ENCODE measurements around the gene NDE1. TPM values are rescaled to one million over a fixed set of nuclear protein-coding genes. Genes with fewer than 3 reads are reported as not detected.
"Not testable (repeated sequence)": the region's sequence is repeated elsewhere in the genome, so short reads cannot be mapped to it uniquely, and the experiment has no call there.

The NDE1 gene
- total RNA-seq, 2 experiments from 2014 or later = 139 to 141 TPM

DNA sequence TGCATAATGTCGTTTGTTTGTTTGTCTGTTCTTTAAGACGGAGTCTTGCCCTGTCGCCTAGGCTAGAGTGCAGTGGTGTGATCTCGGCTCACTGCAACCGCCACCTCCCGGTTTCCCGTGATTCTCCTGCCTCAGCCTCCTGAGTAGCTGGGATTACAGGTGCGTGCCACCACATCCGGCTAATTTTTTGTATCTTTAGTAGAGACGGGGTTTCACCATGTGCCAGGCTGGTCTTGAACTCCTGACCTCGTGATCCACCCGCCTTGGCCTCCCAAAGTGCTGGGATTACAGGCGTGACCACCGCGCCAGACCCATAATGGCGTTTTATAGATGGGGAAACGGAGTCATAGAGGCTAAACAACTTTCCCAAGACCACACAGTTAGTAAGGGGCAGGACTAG, 734 bp upstream of the NDE1 start:
- Mint-ChIP-seq H3K27ac (peak overlapping the region; percentile 82), H3K36me3 (peaks cover 16% of the 10 kb centered on the region), H3K4me1 (peaks cover 30% of the 10 kb centered on the region), H3K4me3 (peak overlapping the region; percentile 85)
- not testable (repeated sequence) for H3K27me3 Mint-ChIP-seq; H3K9me3 Mint-ChIP-seq; DNase-seq; ATAC-seq (ENCODE audit: low read depth)
- POLR2A ChIA-PET = interaction anchor here (0.6 to 1.6 kb wide), 2 partner anchors 10 to 12 kb away, joined by 3 to 5 read pairs; no protein-coding TSS in a partner anchor

DNA sequence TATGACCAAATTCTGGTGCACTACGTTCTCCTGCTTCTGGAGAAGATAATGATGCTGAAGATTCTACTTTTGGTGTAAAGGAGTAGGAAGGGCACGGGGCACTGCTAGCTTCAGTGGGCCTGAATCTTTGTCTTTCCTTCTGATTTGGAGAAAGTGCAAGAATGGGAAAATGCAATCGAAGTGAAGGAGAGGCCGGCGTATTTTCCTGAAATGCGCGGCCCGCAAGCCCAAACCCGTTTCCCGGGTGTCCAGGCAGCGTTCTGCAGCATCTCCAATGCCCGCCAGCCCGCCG, 372 bp upstream of the NDE1 start:
- POLR2A ChIA-PET = interaction anchor here (0.6 to 1.9 kb wide), 3 partner anchors 10 to 22 kb away, joined by 3 to 6 read pairs (median 5); no protein-coding TSS in a partner anchor
- peak overlapping the region; percentile 82 for H3K27ac Mint-ChIP-seq
- no peaks in the 10 kb centered on the region for H3K27me3 Mint-ChIP-seq
- DNase-seq (no peak), ATAC-seq (ENCODE audit: low read depth) (no peak)
- peaks cover 28% of the 10 kb centered on the region for H3K4me1 Mint-ChIP-seq
- no peaks in the 10 kb centered on the region for H3K9me3 Mint-ChIP-seq
- peak overlapping the region; percentile 85 for H3K4me3 Mint-ChIP-seq
- H3K36me3 Mint-ChIP-seq = peaks cover 16% of the 10 kb centered on the region

DNA sequence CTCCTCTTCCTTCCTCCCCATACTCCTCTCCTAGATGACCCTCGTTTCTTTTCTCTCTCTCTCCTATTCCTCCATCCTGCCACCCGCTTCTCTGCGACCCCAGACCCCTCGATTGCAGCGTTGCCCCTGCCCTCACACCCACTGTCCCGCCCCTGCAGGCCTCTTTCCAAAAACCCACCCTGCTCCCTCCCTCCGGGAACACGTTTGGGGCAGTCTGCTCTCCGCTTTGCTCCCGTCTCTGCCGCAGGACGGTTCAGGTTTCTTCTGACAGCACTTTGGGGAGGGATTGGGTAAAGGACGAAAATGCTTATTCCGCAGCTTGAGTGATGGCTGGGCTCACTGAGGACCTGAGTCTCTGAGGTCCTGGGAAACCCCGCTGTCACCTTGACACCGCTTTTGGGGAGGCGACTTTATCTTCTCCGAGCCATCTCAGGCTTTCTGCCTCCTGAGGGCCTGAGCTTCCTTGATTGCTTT, 690 bp downstream of the NDE1 start:
- Mint-ChIP-seq H3K27ac (peak overlapping the region; percentile 100), H3K36me3 (peaks cover 19% of the 10 kb centered on the region), H3K4me1 (peaks cover 27% of the 10 kb centered on the region), H3K27me3 (no peaks in the 10 kb centered on the region), H3K9me3 (no peaks in the 10 kb centered on the region), H3K4me3 (peak overlapping the region; percentile 100)
- ATAC-seq (ENCODE audit: low read depth) (peak; percentile 42), DNase-seq (peak; percentile 45)
- POLR2A ChIA-PET = interaction anchor here (0.6 to 1.9 kb wide), 7 partner anchors 8 to 101 kb away, joined by 3 to 9 read pairs (median 4); partner anchors contain the start of gene MARF1

DNA sequence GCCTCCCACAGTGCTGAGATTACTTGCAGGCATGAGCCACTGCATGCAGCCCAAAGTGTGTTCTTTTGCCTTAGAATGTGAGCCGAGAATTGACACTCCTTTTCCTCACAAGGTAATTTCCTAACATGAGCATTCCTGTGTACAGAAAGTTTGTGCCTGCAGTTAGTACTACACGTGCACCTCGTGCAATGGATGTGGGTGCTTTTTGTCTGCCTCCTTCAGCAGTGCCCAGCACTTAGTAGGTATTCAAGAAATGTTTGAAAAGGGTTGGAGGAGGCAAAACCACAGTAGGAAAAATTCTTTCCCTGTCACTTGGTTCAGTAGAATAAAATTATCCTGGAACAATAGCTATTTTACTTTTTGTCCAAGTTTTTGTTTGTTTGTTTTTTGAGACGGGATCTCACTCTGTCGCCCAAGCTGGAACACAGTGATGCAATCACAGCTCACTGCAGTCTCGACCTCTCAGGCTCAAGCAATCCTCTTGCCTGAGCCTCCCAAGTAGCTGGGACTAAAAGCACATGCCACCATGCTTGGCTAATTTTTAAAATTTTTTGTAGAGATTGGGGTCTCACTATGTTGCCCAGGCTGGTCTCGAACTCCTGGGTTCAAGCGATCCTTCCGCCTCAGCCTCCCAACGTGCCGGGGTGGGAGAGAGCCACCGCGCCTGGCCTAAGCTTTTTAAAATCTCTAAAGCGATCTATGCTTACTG, 2.4 kb downstream of the NDE1 start:
- Mint-ChIP-seq H3K36me3 (peaks cover 25% of the 10 kb centered on the region), H3K4me1 (peaks cover 34% of the 10 kb centered on the region), H3K9me3 (no peaks in the 10 kb centered on the region), H3K4me3 (peak overlapping the region; percentile 100), H3K27me3 (no peaks in the 10 kb centered on the region), H3K27ac (peak overlapping the region; percentile 42)
- DNase-seq (no peak), ATAC-seq (ENCODE audit: low read depth) (no peak)
- POLR2A ChIA-PET = interaction anchor here (0.6 to 2.2 kb wide), 2 partner anchors 10 to 82 kb away, joined by 3 to 10 read pairs; partner anchors contain the start of gene MARF1

DNA sequence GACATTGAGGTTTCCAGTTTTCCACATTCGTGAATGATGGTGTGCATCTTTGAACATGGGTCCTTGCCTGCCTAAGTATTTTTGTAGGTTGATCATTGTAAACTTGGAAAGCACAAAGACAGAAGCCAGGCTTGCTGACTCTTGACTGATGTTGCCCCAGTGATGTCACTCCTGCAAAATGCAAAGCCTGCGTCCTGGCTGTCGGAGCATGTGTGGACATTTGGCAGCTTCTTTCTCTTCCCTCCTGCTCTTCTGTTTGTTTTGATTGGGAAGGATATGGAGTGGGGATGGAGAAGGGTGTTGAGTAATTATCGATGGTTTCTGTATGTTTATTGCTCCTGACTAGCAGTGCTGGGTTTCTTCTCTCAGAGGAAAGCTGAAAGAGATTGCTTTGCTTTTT, 3.2 kb downstream of the NDE1 start:
- Mint-ChIP-seq H3K27me3 (no peaks in the 10 kb centered on the region), H3K9me3 (no peaks in the 10 kb centered on the region), H3K4me3 (peak overlapping the region; percentile 100), H3K36me3 (peaks cover 31% of the 10 kb centered on the region), H3K27ac (peak overlapping the region; percentile 42), H3K4me1 (peaks cover 42% of the 10 kb centered on the region)
- POLR2A ChIA-PET = interaction anchor here (0.6 to 2.2 kb wide), 2 partner anchors 10 to 83 kb away, joined by 3 to 10 read pairs; partner anchors contain the start of gene MARF1
- DNase-seq (no peak), ATAC-seq (ENCODE audit: low read depth) (no peak)

DNA sequence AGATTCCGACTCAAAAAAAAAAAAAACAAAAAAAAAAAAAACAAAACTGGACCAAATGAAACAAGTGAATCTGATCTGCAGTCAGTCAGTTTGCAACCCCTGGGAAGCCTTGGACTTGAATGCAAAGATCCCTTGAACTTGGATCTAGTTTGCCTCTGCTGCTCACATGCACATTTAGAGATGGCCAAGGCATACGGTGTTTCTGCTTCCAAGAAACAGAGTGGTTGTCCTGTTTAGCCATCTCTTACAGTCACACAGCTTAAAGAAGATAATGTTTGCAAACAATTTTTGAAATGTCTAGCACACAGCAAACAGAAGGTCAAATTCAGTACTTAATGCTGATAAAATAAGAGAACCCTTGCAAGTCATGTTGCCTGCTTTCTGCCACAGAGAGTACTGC, 4.5 kb downstream of the NDE1 start:
- Mint-ChIP-seq H3K9me3 (no peaks in the 10 kb centered on the region), H3K27me3 (no peaks in the 10 kb centered on the region), H3K36me3 (peaks cover 34% of the 10 kb centered on the region), H3K4me3 (no peak overlapping the region), H3K4me1 (peaks cover 46% of the 10 kb centered on the region), H3K27ac (no peak overlapping the region)
- POLR2A ChIA-PET = interaction anchor here (0.7 kb wide), 1 partner anchor 503 kb away, joined by 3 read pairs; no protein-coding TSS in a partner anchor
- ATAC-seq (ENCODE audit: low read depth) (no peak), DNase-seq (no peak)

DNA sequence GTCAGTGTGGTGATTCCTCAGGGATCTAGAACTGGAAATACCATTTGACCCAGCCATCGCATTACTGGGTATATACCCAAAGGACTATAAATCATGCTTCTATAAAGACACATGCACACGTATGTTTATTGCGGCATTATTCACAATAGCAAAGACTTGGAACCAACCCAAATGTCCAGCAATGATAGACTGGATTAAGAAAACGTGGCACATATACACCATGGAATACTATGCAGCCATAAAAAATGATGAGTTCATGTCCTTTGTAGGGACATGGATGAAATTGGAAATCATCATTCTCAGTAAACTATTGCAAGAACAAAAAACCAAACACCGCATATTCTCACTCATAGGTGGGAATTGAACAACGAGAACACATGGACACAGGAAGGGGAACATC, 5.5 kb downstream of the NDE1 start:
- H3K9me3 Mint-ChIP-seq; H3K4me3 Mint-ChIP-seq; H3K27ac Mint-ChIP-seq; DNase-seq; ATAC-seq (ENCODE audit: low read depth); POLR2A ChIA-PET; H3K27me3 Mint-ChIP-seq: not testable (repeated sequence)
- H3K4me1 Mint-ChIP-seq = peaks cover 45% of the 10 kb centered on the region
- H3K36me3 Mint-ChIP-seq = peaks cover 34% of the 10 kb centered on the region

DNA sequence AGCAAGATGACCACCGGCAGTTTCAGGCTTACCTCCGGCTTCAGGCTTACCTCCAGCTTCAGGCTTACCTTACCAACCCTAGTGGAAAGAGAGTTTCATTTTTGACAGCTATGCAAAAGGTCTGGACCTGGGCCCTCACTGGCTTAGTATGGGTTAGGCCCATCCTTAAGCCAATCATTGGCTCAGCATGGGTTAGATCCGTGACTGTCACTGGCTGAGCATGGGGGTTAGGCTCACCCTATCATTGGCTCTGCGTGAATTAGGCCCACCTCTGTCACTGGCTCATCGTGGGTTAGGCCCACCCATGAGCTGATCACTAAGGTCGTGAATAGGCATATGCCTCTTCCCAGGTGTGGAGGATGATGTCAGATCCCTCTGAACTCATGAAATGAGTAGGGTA, 8.1 kb downstream of the NDE1 start:
- no peaks in the 10 kb centered on the region for H3K27me3 Mint-ChIP-seq
- DNase-seq = no peak
- H3K36me3 Mint-ChIP-seq = peaks cover 41% of the 10 kb centered on the region
- H3K27ac Mint-ChIP-seq = peak overlapping the region; percentile 65
- H3K4me1 Mint-ChIP-seq = peaks cover 39% of the 10 kb centered on the region
- H3K9me3 Mint-ChIP-seq = no peaks in the 10 kb centered on the region
- H3K4me3 Mint-ChIP-seq = no peak overlapping the region
- ATAC-seq (ENCODE audit: low read depth) = no peak
- POLR2A ChIA-PET = interaction anchor here (0.6 to 4.0 kb wide), 4 partner anchors 10 to 200 kb away, joined by 3 to 23 read pairs (median 12); partner anchors contain the start of gene MARF1

DNA sequence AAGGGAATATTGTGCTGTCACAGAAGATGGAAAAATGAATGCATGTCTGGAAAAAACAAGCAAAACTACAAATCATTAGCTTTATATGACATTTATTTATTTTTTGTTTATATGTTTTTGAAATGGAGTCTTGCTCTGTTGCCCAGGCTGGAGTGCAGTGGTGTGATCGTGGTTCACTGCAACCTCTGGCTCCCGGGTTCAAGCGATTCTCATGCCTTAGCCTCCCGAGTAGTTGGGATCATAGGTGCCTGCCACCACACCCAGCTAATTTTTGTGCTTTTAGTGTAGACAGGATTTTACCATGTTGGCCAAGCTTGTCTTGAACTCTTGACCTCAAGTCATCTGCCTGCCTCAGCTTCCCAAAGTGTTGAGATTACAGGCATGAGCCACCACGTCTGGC, 8.5 kb downstream of the NDE1 start:
- Mint-ChIP-seq H3K4me3 (peak overlapping the region; percentile 70), H3K9me3 (no peaks in the 10 kb centered on the region), H3K36me3 (peaks cover 41% of the 10 kb centered on the region), H3K27me3 (no peaks in the 10 kb centered on the region), H3K27ac (peak overlapping the region; percentile 87), H3K4me1 (peaks cover 37% of the 10 kb centered on the region)
- DNase-seq (no peak), ATAC-seq (ENCODE audit: low read depth) (no peak)
- POLR2A ChIA-PET = interaction anchor here (1.2 to 4.0 kb wide), 4 partner anchors 9 to 15 kb away, joined by 3 to 23 read pairs (median 13); partner anchors contain the start of genes MARF1 and NDE1

DNA sequence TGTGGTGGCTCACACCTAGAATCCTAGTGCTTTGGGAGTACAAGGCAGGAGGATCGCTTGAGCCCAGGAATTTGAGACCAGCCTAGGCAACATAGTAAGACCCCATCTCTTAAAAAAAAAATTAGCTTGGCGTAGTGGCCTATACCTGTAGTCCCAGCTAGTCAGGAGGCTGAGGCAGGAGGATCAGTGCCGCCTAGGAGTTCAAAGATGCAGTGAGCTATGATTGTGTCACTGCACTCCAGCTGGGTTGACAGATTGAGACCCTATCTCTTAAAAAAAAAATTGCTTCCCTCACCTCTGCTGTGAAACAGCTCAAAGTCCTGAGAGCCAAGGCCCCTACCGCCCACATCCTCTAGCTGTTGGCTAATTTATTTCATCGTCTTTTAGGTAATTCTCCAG, 10.2 kb downstream of the NDE1 start:
- no peak for ATAC-seq (ENCODE audit: low read depth)
- H3K4me3 Mint-ChIP-seq = no peak overlapping the region
- peak overlapping the region; percentile 79 for H3K27ac Mint-ChIP-seq
- peaks cover 30% of the 10 kb centered on the region for H3K4me1 Mint-ChIP-seq
- DNase-seq = no peak
- H3K9me3 Mint-ChIP-seq = no peaks in the 10 kb centered on the region
- H3K36me3 Mint-ChIP-seq = peaks cover 42% of the 10 kb centered on the region
- H3K27me3 Mint-ChIP-seq = no peaks in the 10 kb centered on the region
- POLR2A ChIA-PET = interaction anchor here (3.2 to 4.0 kb wide), 2 partner anchors 11 to 17 kb away, joined by 21 to 23 read pairs; partner anchors contain the start of gene MARF1

DNA sequence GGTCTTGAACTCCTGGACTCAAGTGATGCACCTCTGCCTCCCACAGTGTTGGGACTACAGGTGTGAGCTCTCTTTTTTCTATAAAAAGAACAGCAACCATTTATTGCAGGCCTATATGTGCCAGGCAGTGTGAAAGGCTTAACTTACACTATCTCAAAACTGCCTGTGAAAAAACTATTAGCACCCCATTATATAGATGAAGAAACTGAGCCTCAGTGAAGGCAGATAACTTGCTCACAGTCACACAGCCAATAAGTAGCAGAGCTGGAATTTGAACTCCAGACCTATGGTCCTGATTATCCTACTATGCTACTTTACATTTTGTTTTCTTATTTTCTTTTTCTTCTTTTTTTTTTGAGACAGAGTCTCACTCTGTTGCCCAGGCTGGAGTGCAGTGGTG, 15.1 kb downstream of the NDE1 start:
- ATAC-seq (ENCODE audit: low read depth) = no peak

DNA sequence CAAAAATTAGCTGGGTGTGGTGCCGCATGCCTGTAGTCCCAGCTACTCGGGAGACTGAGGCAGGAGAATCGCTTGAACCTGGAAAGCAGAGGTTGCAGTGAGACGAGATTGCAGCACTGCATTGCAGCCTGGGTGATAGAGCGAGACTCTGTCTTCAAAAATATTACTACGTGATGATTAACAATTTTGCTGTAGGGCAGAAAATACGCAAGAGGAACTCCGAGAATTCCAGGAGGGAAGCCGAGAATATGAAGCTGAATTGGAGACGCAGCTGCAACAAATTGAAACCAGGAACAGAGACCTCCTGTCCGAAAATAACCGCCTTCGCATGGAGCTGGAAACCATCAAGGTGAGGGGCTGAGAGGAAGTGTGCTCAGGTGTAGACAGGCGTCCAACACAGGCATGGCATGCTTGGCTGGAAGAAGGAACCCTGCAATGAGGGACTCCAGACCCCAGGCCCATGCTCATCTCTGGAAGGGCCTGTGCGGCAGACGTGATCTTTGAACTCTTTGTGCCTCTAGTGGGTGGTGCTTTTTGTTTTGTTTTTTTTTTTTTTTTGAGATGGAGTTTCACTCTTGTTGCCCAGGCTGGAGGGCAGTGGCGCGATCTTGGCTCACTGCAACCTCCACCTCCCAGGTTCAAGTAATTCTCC, 17.2 kb downstream of the NDE1 start:
- H3K4me3 Mint-ChIP-seq = no peak overlapping the region
- POLR2A ChIA-PET = no interaction called here
- DNase-seq = no peak
- H3K27me3 Mint-ChIP-seq = no peaks in the 10 kb centered on the region
- H3K4me1 Mint-ChIP-seq = peaks cover 21% of the 10 kb centered on the region
- peak overlapping the region; percentile 51 for H3K27ac Mint-ChIP-seq
- peaks cover 40% of the 10 kb centered on the region for H3K36me3 Mint-ChIP-seq
- H3K9me3 Mint-ChIP-seq = no peaks in the 10 kb centered on the region
- ATAC-seq (ENCODE audit: low read depth) = no peak

More for the DNA sequence above, 15.1 kb downstream of the NDE1 start:
- Mint-ChIP-seq H3K9me3 (no peaks in the 10 kb centered on the region), H3K27ac (no peak overlapping the region), H3K4me1 (peaks cover 9% of the 10 kb centered on the region), H3K27me3 (no peaks in the 10 kb centered on the region), H3K4me3 (no peak overlapping the region), H3K36me3 (peaks cover 45% of the 10 kb centered on the region)
- no peak for DNase-seq
- POLR2A ChIA-PET = interaction anchor here (1.2 kb wide), 1 partner anchor 14 kb away, joined by 3 read pairs; no protein-coding TSS in a partner anchor

DNA sequence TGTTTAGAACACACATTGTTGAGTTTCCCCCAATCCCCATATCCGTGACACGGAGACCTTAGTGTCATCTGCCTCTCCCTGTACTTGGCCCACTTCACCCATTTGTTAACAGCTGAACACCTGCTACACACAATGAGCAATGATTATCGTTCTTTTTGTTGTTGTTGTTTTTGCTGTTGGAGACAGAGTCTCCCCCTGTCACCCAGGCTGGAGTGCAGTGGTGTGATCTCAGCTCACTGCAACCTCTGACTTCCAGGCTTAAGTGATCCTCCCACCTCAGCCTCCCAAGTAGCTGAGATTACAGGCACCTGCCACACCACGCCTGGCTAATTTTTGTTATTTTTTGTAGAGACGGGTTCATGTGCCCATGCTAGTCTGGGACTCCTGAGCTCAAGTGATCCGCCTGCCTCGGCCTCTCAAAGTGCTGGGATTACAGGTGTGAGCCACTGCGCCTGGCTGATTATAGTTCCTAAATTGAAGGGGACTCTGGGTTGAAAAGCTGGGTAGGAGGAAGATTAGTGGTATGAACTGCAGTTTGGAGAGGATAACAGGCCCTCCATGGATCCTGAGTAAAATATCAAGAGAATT, 21.6 kb downstream of the NDE1 start:
- no peak for ATAC-seq (ENCODE audit: low read depth)
- POLR2A ChIA-PET = interaction anchor here (1.3 to 4.4 kb wide), 4 partner anchors 12 to 75 kb away, joined by 6 to 35 read pairs (median 14); partner anchors contain the start of genes MARF1 and NDE1
- peaks cover 44% of the 10 kb centered on the region for H3K4me1 Mint-ChIP-seq
- no peak for DNase-seq
- no peaks in the 10 kb centered on the region for H3K27me3 Mint-ChIP-seq
- no peaks in the 10 kb centered on the region for H3K9me3 Mint-ChIP-seq
- H3K27ac Mint-ChIP-seq = peak overlapping the region; percentile 98
- peak overlapping the region; percentile 80 for H3K4me3 Mint-ChIP-seq
- peaks cover 41% of the 10 kb centered on the region for H3K36me3 Mint-ChIP-seq

Measured in activated naive CD8-positive, alpha-beta T cell treated with anti-CD3 and anti-CD28 coated beads, Interleukin-2, amount 10 ng/mL, durations not matched to agents 7 days and 5 days (primary cell).